Effector memory CD8-positive, alpha-beta T cell (primary cell): ENCODE results near the gene PDE9A.
A peak's percentile ranks its signal among the peaks of the same experiment; 100 is the strongest.

ENCODE experiments used
- ATAC-seq: fragments of 150-1000 bp; cut with Tn5 transposase; replicated peaks from 2 replicates; pipeline ENCODE4 v1.10.0; 2021; ENCODE audit warnings: mild to moderate bottlenecking, moderate library complexity
- DNase-seq, 3 experiments: peaks; one replicate each; pipeline ENCODE4 v3.0.0; 2021
- H3K27ac Mint-ChIP-seq, 2 donors: one replicate each; pipeline ENCODE4 v1.8.0; 2022; ENCODE audit warnings: mild to moderate bottlenecking in 2 of 2, mixed read lengths in 2 of 2, moderate library complexity in 2 of 2
- H3K27me3 Mint-ChIP-seq, 2 donors: one replicate each; pipeline ENCODE4 v1.8.0; 2022; ENCODE audit warnings: mixed read lengths in 2 of 2
- H3K36me3 Mint-ChIP-seq: one replicate; pipeline ENCODE4 v1.8.0; 2022; ENCODE audit warnings: mild to moderate bottlenecking, moderate library complexity, mixed read lengths; ENCODE audit not compliant: insufficient read depth
- H3K4me1 Mint-ChIP-seq, 2 donors: one replicate each; pipeline ENCODE4 v1.8.0; 2022; ENCODE audit warnings: low read depth in 2 of 2, mixed read lengths in 2 of 2
- H3K4me3 Mint-ChIP-seq, 2 donors: one replicate each; pipeline ENCODE4 v1.8.0; 2022; ENCODE audit warnings: mild to moderate bottlenecking in 2 of 2, mixed read lengths in 2 of 2, moderate library complexity in 2 of 2
- H3K9me3 Mint-ChIP-seq, 2 donors: one replicate each; pipeline ENCODE4 v1.8.0; 2022; ENCODE audit warnings: mixed read lengths in 2 of 2

PDE9A gene

GRCh38 chr21:42770717-42771502 is 117.5 kb downstream of the PDE9A start:
- Mint-ChIP-seq H3K9me3 (no peaks in the 10 kb centered on the region), H3K36me3 (peaks cover 4% of the 10 kb centered on the region), H3K4me1 (no peaks in the 10 kb centered on the region), H3K27ac (peak overlapping the region in 1 of 2 donors; percentile 41), H3K27me3 (no peaks in the 10 kb centered on the region), H3K4me3 (no peak overlapping the region)
- ATAC-seq, result no peak
- no peak for DNase-seq

GRCh38 chr21:42771503-42771805 is 118.0 kb downstream of the PDE9A start:
- ATAC-seq (no peak), DNase-seq (no peak)
- no peaks in the 10 kb centered on the region for H3K27me3 Mint-ChIP-seq
- H3K36me3 Mint-ChIP-seq, result peaks cover 3% of the 10 kb centered on the region
- H3K9me3 Mint-ChIP-seq, result no peaks in the 10 kb centered on the region
- H3K4me1 Mint-ChIP-seq, result no peaks in the 10 kb centered on the region
- peak overlapping the region in 1 of 2 donors; percentile 41 for H3K27ac Mint-ChIP-seq
- no peak overlapping the region for H3K4me3 Mint-ChIP-seq

GRCh38 chr21:42775123-42775522 is 121.7 kb downstream of the PDE9A start:
- DNase-seq (no peak), ATAC-seq (no peak)
- no peaks in the 10 kb centered on the region for H3K4me1 Mint-ChIP-seq
- no peaks in the 10 kb centered on the region for H3K9me3 Mint-ChIP-seq
- H3K27me3 Mint-ChIP-seq, result peaks cover 4 to 8% of the 10 kb centered on the region in 2 donors
- H3K4me3 Mint-ChIP-seq, result no peak overlapping the region
- no peak overlapping the region for H3K27ac Mint-ChIP-seq
- peaks cover 3% of the 10 kb centered on the region for H3K36me3 Mint-ChIP-seq

GRCh38 chr21:42775891-42776290 is 122.5 kb downstream of the PDE9A start:
- DNase-seq, result no peak
- H3K4me1 Mint-ChIP-seq, result peaks cover 0 to 1% of the 10 kb centered on the region in 2 donors
- no peak overlapping the region for H3K27ac Mint-ChIP-seq
- no peaks in the 10 kb centered on the region for H3K9me3 Mint-ChIP-seq
- H3K4me3 Mint-ChIP-seq, result no peak overlapping the region
- ATAC-seq, result no peak
- peaks cover 3% of the 10 kb centered on the region for H3K36me3 Mint-ChIP-seq
- peaks cover 4 to 10% of the 10 kb centered on the region in 2 donors for H3K27me3 Mint-ChIP-seq

- peaks cover 7 to 9% of the 10 kb centered on the region in 2 donors for H3K4me1 Mint-ChIP-seq
- no peak for ATAC-seq
- no peak overlapping the region for H3K4me3 Mint-ChIP-seq
- H3K27me3 Mint-ChIP-seq, result peaks cover 4 to 21% of the 10 kb centered on the region in 2 donors
- DNase-seq, result no peak
- peak overlapping the region in 1 of 2 donors; percentile 35 for H3K27ac Mint-ChIP-seq
- H3K9me3 Mint-ChIP-seq, result no peaks in the 10 kb centered on the region
- no peaks in the 10 kb centered on the region for H3K36me3 Mint-ChIP-seq
Measured at GRCh38 chr21:42777064-42777756, 123.8 kb downstream of the PDE9A start.

GRCh38 chr21:42777757-42778344 is 124.4 kb downstream of the PDE9A start:
- no peak for ATAC-seq
- peaks cover 4 to 26% of the 10 kb centered on the region in 2 donors for H3K27me3 Mint-ChIP-seq
- H3K4me1 Mint-ChIP-seq, result peaks cover 7 to 10% of the 10 kb centered on the region in 2 donors
- peak overlapping the region in 1 of 2 donors; percentile 35 for H3K27ac Mint-ChIP-seq
- no peak overlapping the region for H3K4me3 Mint-ChIP-seq
- no peak for DNase-seq
- no peaks in the 10 kb centered on the region for H3K9me3 Mint-ChIP-seq
- no peaks in the 10 kb centered on the region for H3K36me3 Mint-ChIP-seq

- ATAC-seq (no peak), DNase-seq (no peak)
- H3K36me3 Mint-ChIP-seq, result no peaks in the 10 kb centered on the region
- no peaks in the 10 kb centered on the region for H3K9me3 Mint-ChIP-seq
- H3K4me3 Mint-ChIP-seq, result no peak overlapping the region
- peaks cover 4 to 26% of the 10 kb centered on the region in 2 donors for H3K27me3 Mint-ChIP-seq
- peaks cover 17 to 25% of the 10 kb centered on the region in 2 donors for H3K4me1 Mint-ChIP-seq
- H3K27ac Mint-ChIP-seq, result peak overlapping the region; percentile 47 to 85
Measured at GRCh38 chr21:42779431-42779861, 126.0 kb downstream of the PDE9A start.

- no peaks in the 10 kb centered on the region for H3K36me3 Mint-ChIP-seq
- H3K27me3 Mint-ChIP-seq, result peaks cover 4 to 26% of the 10 kb centered on the region in 2 donors
- peaks cover 21 to 32% of the 10 kb centered on the region in 2 donors for H3K4me1 Mint-ChIP-seq
- DNase-seq (no peak), ATAC-seq (no peak)
- peak overlapping the region in 1 of 2 donors; percentile 39 for H3K4me3 Mint-ChIP-seq
- H3K9me3 Mint-ChIP-seq, result no peaks in the 10 kb centered on the region
- peak overlapping the region in 1 of 2 donors; percentile 47 for H3K27ac Mint-ChIP-seq
Measured at GRCh38 chr21:42780617-42781016, 127.2 kb downstream of the PDE9A start.

GRCh38 chr21:42781150-42781970 is 127.9 kb downstream of the PDE9A start:
- Mint-ChIP-seq H3K9me3 (no peaks in the 10 kb centered on the region), H3K27me3 (peaks cover 4 to 26% of the 10 kb centered on the region in 2 donors), H3K4me3 (peak overlapping the region; percentile 12 to 13), H3K27ac (peak overlapping the region; percentile 98 to 99), H3K4me1 (peaks cover 21 to 32% of the 10 kb centered on the region in 2 donors), H3K36me3 (no peaks in the 10 kb centered on the region)
- ATAC-seq, result no peak
- no peak for DNase-seq

- Mint-ChIP-seq H3K4me1 (peaks cover 21 to 32% of the 10 kb centered on the region in 2 donors), H3K36me3 (no peaks in the 10 kb centered on the region), H3K4me3 (peak overlapping the region in 1 of 2 donors; percentile 22), H3K27me3 (peaks cover 4 to 26% of the 10 kb centered on the region in 2 donors), H3K9me3 (no peaks in the 10 kb centered on the region), H3K27ac (peak overlapping the region; percentile 98 to 99)
- ATAC-seq, result no peak
- DNase-seq, result no peak
Measured at GRCh38 chr21:42781971-42782722, 128.7 kb downstream of the PDE9A start.

- Mint-ChIP-seq H3K4me1 (peaks cover 21 to 32% of the 10 kb centered on the region in 2 donors), H3K36me3 (no peaks in the 10 kb centered on the region), H3K27ac (peak overlapping the region; percentile 98 to 99), H3K27me3 (peaks cover 4 to 26% of the 10 kb centered on the region in 2 donors), H3K4me3 (peak overlapping the region; percentile 8 to 84), H3K9me3 (no peaks in the 10 kb centered on the region)
- ATAC-seq (no peak), DNase-seq (no peak)
Measured at GRCh38 chr21:42782723-42783242, 129.4 kb downstream of the PDE9A start.

- H3K27ac Mint-ChIP-seq, result peak overlapping the region; percentile 98 to 99
- ATAC-seq (peak; percentile 31), DNase-seq (no peak)
- peaks cover 21 to 32% of the 10 kb centered on the region in 2 donors for H3K4me1 Mint-ChIP-seq
- H3K36me3 Mint-ChIP-seq, result no peaks in the 10 kb centered on the region
- H3K27me3 Mint-ChIP-seq, result peaks cover 4 to 26% of the 10 kb centered on the region in 2 donors
- peak overlapping the region; percentile 71 to 84 for H3K4me3 Mint-ChIP-seq
- no peaks in the 10 kb centered on the region for H3K9me3 Mint-ChIP-seq
Measured at GRCh38 chr21:42784276-42784675, 130.9 kb downstream of the PDE9A start.
